ENCODE data around the gene VSX1.

DNA sequence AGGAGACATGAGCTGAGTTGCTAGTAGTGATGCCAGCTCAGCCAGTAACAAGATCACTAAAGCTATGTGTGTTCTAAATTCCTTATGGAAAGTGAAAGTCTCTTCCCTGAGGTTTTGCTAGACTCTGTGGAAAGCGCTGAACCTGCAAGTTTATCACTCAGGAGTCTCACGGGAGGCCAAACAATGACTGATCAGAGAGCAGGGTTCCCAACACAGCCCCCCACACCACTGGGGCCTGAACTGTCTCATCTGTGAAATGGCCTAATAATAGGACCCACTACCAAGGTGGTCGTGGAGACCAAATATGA lies 43.9 kb downstream of the VSX1 start:
- TF ChIP-seq, protein P1, sequence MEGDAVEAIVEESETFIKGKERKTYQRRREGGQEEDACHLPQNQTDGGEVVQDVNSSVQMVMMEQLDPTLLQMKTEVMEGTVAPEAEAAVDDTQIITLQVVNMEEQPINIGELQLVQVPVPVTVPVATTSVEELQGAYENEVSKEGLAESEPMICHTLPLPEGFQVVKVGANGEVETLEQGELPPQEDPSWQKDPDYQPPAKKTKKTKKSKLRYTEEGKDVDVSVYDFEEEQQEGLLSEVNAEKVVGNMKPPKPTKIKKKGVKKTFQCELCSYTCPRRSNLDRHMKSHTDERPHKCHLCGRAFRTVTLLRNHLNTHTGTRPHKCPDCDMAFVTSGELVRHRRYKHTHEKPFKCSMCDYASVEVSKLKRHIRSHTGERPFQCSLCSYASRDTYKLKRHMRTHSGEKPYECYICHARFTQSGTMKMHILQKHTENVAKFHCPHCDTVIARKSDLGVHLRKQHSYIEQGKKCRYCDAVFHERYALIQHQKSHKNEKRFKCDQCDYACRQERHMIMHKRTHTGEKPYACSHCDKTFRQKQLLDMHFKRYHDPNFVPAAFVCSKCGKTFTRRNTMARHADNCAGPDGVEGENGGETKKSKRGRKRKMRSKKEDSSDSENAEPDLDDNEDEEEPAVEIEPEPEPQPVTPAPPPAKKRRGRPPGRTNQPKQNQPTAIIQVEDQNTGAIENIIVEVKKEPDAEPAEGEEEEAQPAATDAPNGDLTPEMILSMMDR (IDR thresholded peaks at IDR 0.05) = no peak
- TF ChIP-seq POLR2A (IDR thresholded peaks at IDR 0.05) = no peak

All from gastroesophageal sphincter (tissue), 3 donors.